Adrenal gland (tissue), 12 donors: ENCODE measurements around the gene ALDH3A2. TPM values are rescaled to one million over a fixed set of nuclear protein-coding genes. Genes with fewer than 3 reads are reported as not detected.
A peak's percentile ranks its signal among the peaks of the same experiment; 100 is the strongest.

Source experiments
- DNase-seq, 7 donors: peaks; one replicate each; pipeline ENCODE4 v3.0.0-alpha.2; 2019 to 2020
- H3K27ac ChIP-seq, 5 donors: fragments of 200-600 bp; sonication (generic) in 4 of 5; 1 replicate in 3 of 5; 2 replicates in 2 of 5; pipeline versions ENCODE4 v1.5.1 to v1.8.0; 2016 to 2020; ENCODE audit warnings: mild to moderate bottlenecking in 1 of 5
- H3K27me3 ChIP-seq: fragments of 200-600 bp; 2 replicates; pipeline ENCODE4 v1.8.0; 2021
- H3K36me3 ChIP-seq, 2 donors: fragments of 200-600 bp; replicated peaks in 1 of 2; 1 replicate in 1 of 2; 2 replicates in 1 of 2; pipeline versions ENCODE4 v1.5.1 to v1.8.0; 2018 to 2022
- H3K4me1 ChIP-seq, 2 donors: fragments of 200-600 bp; replicated peaks in 1 of 2; 1 replicate in 1 of 2; 2 replicates in 1 of 2; pipeline versions ENCODE4 v1.5.1 to v1.8.0; 2018 to 2021
- H3K4me3 ChIP-seq, 4 donors: fragments of 200-600 bp; sonication (generic) in 3 of 4; one replicate each; pipeline ENCODE4 v1.5.1; 2016 to 2018
- H3K9me3 ChIP-seq, 3 donors: fragments of 200-600 bp; sonication (generic) in 1 of 3; replicated peaks in 1 of 3; 1 replicate in 2 of 3; 2 replicates in 1 of 3; pipeline versions ENCODE4 v1.5.1 to v1.8.0; 2016 to 2021
- POLR2A ChIP-seq, 2 donors: fragments of 450-650 bp; IDR thresholded peaks; one replicate each; pipeline ENCODE4 v1.6.1; 2017; ENCODE audit warnings: antibody characterized with exemption in 2 of 2, mild to moderate bottlenecking in 2 of 2, moderate library complexity in 1 of 2
- WGBS, 4 donors: extraction: QIAGEN DNeasy Blood & Tissue Kit in 2 of 4; methylation state at CpG; one replicate each; pipeline versions ENCODE4 v1.1.5 to v1.1.7; 2013 to 2017; 5-methylcytosine and 5-hydroxymethylcytosine counted together
- intact Hi-C, 2 donors: fragments of 100-400 bp; cut with DNase I; formaldehyde crosslinking; loops; one replicate each; pipeline versions ENCODE4 v1.14.1 to v1.15.0; 2022 to 2023
- polyA plus RNA-seq, 3 donors: library from polyadenylated mRNA; stranded (reverse); fragments of 200-250 nt in 2 of 3; fragments of 350-450 nt in 1 of 3; fragmentation: Illumina TruSeq in 1 of 3; extraction: RNeasy Lipid Tissue Mini Kit (QIAGEN cat#74804) in 1 of 3; gene quantifications; one replicate each; pipeline ENCODE4 v1.2.3, GENCODE V29; 2013 to 2014
- total RNA-seq, 9 donors: library from RNA; depleted of rRNA in 4 of 9; stranded (reverse); fragments of >200 nt in 4 of 9; fragments of 120-200 nt in 1 of 9; fragmentation: NEBNext Ultra II Directional in 1 of 9; extraction: Animal tissue kit (Norgen Biotek cat#: 25700) in 1 of 9; gene quantifications; one replicate each; pipeline versions ENCODE4 v1.1.0 to v1.2.4, GENCODE V29; 2013 to 2023
- TF ChIP-seq, protein P1 (sequence below), 6 experiments: fragments of 450-650 bp in 4 of 6; fragments of 200-600 bp in 2 of 6; sonication (generic) in 1 of 6; IDR thresholded peaks; 1 replicate in 5 of 6; 2 replicates in 1 of 6; pipeline versions ENCODE4 v1.5.1 to v1.8.0; 2016 to 2021; ENCODE audit warnings: antibody characterized with exemption in 6 of 6, mild to moderate bottlenecking in 2 of 6, moderate library complexity in 1 of 6
- donor health status: healthy with polysubstance abuse.
- donor health status: Bipolar disorder and iron deficiency.
- donor health status: DM: yes; HTN: yes; CAD: no.
- donor health status: DM: no; HTN: no; CAD: no.
- donor health status: DM: no; HTN: no; CAD: no.
- donor health status: DM: yes; HTN: yes; CAD: no.

ALDH3A2 gene
- total and polyA plus RNA-seq, 12 donors: 99.1 to 1,009 (median 444) TPM

DNA sequence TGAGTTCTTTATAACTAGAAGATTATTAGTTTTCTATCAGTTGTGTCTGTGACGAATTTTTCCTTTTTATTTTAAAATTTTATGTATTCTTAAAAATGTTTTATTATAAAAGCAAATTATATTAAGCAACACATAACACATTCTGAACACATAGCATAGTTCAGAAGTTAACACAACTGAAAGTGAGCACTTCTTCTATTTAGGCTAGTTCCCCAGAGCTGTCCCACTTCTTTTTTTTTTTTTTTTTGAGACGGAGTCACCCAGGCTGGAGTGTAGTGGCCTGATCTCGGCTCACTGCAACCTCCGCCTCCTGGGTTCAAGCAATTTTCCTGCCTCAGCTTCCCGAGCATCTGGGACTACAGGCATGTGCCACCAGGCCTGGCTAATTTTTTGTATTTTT is 37.7 kb upstream of the ALDH3A2 start:
- Histone ChIP-seq H3K36me3 (no peaks in the 10 kb centered on the region), H3K9me3 (no peaks in the 10 kb centered on the region), H3K27ac (peak overlapping the region in 1 of 5 donors; percentile 6), H3K4me3 (no peak overlapping the region), H3K27me3 (no peaks in the 10 kb centered on the region), H3K4me1 (peaks cover 13 to 15% of the 10 kb centered on the region in 2 donors)
- no peak for DNase-seq
- 74 to 81% (median 80%) methylated on average over 5 of the region's 5 CpGs for WGBS, 4 donors
- intact Hi-C loops: no loop called here
- TF ChIP-seq, protein P1, sequence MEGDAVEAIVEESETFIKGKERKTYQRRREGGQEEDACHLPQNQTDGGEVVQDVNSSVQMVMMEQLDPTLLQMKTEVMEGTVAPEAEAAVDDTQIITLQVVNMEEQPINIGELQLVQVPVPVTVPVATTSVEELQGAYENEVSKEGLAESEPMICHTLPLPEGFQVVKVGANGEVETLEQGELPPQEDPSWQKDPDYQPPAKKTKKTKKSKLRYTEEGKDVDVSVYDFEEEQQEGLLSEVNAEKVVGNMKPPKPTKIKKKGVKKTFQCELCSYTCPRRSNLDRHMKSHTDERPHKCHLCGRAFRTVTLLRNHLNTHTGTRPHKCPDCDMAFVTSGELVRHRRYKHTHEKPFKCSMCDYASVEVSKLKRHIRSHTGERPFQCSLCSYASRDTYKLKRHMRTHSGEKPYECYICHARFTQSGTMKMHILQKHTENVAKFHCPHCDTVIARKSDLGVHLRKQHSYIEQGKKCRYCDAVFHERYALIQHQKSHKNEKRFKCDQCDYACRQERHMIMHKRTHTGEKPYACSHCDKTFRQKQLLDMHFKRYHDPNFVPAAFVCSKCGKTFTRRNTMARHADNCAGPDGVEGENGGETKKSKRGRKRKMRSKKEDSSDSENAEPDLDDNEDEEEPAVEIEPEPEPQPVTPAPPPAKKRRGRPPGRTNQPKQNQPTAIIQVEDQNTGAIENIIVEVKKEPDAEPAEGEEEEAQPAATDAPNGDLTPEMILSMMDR (IDR thresholded peaks at IDR 0.05): no peak
- no peak for TF ChIP-seq POLR2A (IDR thresholded peaks at IDR 0.05)

DNA sequence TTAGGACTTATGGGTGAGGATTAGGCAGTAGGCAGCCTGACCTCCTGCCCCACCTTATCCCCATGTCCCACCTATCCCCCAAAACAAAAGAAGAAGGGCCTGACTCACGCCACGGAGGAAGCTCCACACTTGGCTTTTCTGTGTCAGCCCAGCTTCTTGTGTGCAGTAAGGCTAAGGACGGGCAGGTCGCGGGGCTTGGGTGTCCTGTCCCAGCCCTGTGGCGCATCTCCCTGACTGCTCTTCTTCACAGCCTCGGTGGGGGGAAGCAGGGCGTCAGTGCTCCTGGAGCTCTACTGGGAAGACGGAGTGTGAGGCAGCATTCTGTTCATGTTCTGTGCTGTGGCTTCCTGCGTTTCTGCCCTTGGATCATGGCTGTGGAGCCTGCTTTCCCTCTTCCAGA is 34.6 kb upstream of the ALDH3A2 start:
- no peaks in the 10 kb centered on the region for H3K36me3 ChIP-seq
- peaks cover 13 to 15% of the 10 kb centered on the region in 2 donors for H3K4me1 ChIP-seq
- no peak overlapping the region for H3K4me3 ChIP-seq
- peak in 5 of 7 donors; percentile 20 to 39 (median 35) for DNase-seq
- TF ChIP-seq, protein P1 (IDR thresholded peaks at IDR 0.05): no peak
- no peak for TF ChIP-seq POLR2A (IDR thresholded peaks at IDR 0.05)
- peaks cover 0 to 3% (median 0%) of the 10 kb centered on the region in 3 donors for H3K9me3 ChIP-seq
- WGBS, 4 donors: 65 to 81% (median 70%) methylated on average over 7 to 10 of the region's 10 CpGs
- peak overlapping the region in 3 of 5 donors; percentile 30 to 82 (median 51) for H3K27ac ChIP-seq
- intact Hi-C loops: no loop called here
- H3K27me3 ChIP-seq: no peaks in the 10 kb centered on the region

DNA sequence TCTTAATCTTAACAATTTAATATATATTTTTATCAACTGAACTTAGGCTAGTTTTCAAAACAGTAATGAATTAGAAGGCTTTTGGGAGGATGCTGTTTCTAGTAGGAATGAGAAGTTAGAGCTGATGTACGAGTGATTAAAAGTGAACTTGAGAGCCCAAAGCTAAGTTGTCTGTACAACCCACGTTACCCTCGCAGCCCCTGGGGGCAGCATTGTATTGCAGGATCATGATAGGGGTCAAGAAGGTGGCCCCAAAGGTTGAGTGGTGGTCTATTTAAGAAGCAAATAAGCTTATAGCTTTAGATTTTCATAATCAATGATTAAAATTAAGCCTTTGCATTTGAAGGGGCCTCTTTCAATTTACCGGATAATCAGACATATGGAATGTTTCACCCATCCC is 33.7 kb upstream of the ALDH3A2 start:
- no peaks in the 10 kb centered on the region for H3K27me3 ChIP-seq
- intact Hi-C loops: no loop called here
- no peak for DNase-seq
- no peak for TF ChIP-seq POLR2A (IDR thresholded peaks at IDR 0.05)
- TF ChIP-seq, protein P1 (IDR thresholded peaks at IDR 0.05): no peak
- H3K36me3 ChIP-seq: no peaks in the 10 kb centered on the region
- no peak overlapping the region for H3K27ac ChIP-seq
- WGBS, 4 donors: 93 to 97% (median 94%) methylated on average over 4 of the region's 4 CpGs
- H3K9me3 ChIP-seq: peaks cover 3 to 13% (median 5%) of the 10 kb centered on the region in 3 donors
- H3K4me1 ChIP-seq: peaks cover 13 to 15% of the 10 kb centered on the region in 2 donors
- H3K4me3 ChIP-seq: no peak overlapping the region

DNA sequence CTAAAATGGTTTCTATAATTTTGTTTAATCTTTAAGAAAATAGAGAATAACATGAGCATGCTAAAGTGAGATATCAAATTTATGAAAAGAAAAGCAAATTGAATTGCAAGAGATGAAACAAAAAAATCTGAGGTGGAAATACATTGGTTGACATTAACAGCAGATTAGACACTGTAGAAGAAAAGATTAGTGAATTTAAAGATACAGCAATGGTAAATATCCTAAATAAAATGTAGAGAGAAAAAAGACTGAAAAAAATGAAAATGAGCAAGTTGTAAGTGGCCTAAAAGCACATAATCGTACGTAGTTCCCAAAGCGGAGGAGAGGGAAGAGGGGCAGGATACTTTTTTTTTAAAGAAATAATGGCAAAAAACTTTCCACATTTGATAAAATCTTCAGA is 30.5 kb upstream of the ALDH3A2 start:
- Histone ChIP-seq H3K36me3 (no peaks in the 10 kb centered on the region), H3K9me3 (peaks cover 5 to 19% (median 7%) of the 10 kb centered on the region in 3 donors), H3K27me3 (no peaks in the 10 kb centered on the region), H3K4me1 (peaks cover 9 to 10% of the 10 kb centered on the region in 2 donors), H3K4me3 (no peak overlapping the region), H3K27ac (no peak overlapping the region)
- 88 to 95% (median 89%) methylated on average over 3 of the region's 3 CpGs for WGBS, 4 donors
- TF ChIP-seq, protein P1 (IDR thresholded peaks at IDR 0.05): no peak
- no peak for TF ChIP-seq POLR2A (IDR thresholded peaks at IDR 0.05)
- DNase-seq: no peak
- intact Hi-C loops: no loop called here
